Measurements from ENCODE around the gene ERLIN1. TPM values are rescaled to one million over a fixed set of nuclear protein-coding genes. Genes with fewer than 3 reads are reported as not detected.

Gene ERLIN1
- total RNA-seq, 1 experiment from 2014 or later = 21.9 TPM

DNA sequence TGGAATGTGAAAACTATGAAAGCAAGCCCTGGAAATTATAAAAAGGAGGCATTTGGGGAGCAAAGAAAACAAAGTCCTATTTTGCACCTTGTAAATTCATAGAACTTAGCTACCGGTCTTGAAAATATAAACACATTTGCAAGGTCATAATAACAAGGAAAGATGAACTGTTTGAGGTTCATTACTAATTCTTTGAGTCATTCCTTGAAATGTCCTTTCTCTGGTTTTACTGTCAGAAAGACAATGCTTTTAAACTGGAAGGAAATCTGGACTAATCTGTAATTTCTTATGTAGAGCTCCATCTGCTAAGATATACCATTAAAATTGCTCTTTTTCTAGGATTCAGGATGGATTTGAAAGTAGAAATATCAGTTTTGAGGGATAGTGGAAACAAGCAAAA, 1.4 kb downstream of the ERLIN1 start:
- H3K27me3 ChIP-seq (ENCODE audit: control insufficient read depth, insufficient read depth, low read length) = no peaks in the 10 kb centered on the region
- no peak for DNase-seq
- H3K4me3 ChIP-seq (ENCODE audit: insufficient read depth, low read depth, low read length) = peak overlapping the region; percentile 66; the same call in 1 of the 2 replicates
- peaks cover 2% of the 10 kb centered on the region for H3K36me3 ChIP-seq (replicated peaks; ENCODE audit: control insufficient read depth, insufficient read depth, low read length)

DNA sequence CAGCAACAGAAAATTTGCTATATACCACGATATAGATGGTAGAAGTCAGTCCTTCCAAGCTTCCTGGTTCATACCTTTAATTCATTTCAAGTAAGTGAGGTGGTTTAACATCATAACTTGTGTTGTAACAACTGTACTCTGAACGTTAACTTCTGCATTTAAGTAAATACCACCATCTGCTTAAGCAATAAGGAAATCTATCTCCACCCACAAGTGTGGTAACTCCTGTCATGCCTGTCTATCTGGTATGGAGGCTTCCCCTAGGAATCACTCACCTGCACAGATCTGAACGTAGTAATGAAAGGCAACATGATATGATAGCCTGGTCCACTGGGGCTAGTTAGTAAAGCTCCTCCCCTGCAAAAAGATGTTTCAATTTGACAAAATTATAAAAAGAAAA, 2.3 kb downstream of the ERLIN1 start:
- peaks cover 2% of the 10 kb centered on the region for H3K36me3 ChIP-seq (replicated peaks; ENCODE audit: control insufficient read depth, insufficient read depth, low read length)
- H3K27me3 ChIP-seq (ENCODE audit: control insufficient read depth, insufficient read depth, low read length) = no peaks in the 10 kb centered on the region
- H3K4me3 ChIP-seq (ENCODE audit: insufficient read depth, low read depth, low read length) = no peak overlapping the region

DNA sequence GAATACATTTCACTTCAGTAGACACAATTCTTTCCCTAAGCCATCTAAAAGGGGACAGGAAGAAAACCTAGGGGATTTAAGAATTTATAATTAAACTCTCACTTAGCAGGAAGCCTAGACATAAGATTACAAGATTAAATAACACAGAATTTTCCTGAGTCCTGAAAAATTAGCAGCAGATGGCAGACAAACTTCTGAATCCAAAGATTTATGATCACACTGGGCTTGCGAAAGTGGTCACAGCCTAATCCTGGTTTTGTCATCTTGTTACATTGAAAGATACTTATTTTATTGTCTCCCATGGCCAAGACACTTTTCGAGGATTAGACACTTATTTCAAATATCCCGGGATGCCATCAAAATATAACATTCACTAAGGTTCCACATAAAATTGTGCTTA, 2.9 kb downstream of the ERLIN1 start:
- Histone ChIP-seq H3K27me3 (ENCODE audit: control insufficient read depth, insufficient read depth, low read length) (no peaks in the 10 kb centered on the region), H3K36me3 (replicated peaks; ENCODE audit: control insufficient read depth, insufficient read depth, low read length) (peaks cover 2% of the 10 kb centered on the region)
- DNase-seq = no peak

More for the DNA sequence above, 2.3 kb downstream of the ERLIN1 start:
- no peak for DNase-seq

DNA sequence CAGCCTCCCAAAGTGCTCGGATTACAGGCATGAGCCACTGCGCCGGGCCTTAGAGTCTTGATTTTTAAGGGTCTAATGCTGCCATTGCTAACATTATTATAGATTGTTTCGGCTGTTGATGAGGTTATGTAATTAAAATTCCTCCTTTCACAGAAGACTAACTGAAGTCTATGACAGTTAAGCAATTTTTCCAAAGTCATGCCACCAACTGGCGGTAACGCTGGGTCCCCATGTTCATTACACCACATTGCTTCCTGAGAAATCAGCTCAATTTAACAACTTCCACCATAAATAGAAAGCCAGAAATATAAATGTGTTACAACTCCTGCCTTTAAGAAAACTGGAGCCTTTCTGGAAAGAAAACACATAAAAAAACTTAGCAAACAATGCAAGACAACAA, 3.5 kb downstream of the ERLIN1 start:
- H3K36me3 ChIP-seq (replicated peaks; ENCODE audit: control insufficient read depth, insufficient read depth, low read length) = peaks cover 2% of the 10 kb centered on the region
- H3K4me3 ChIP-seq (ENCODE audit: insufficient read depth, low read depth, low read length) = no peak overlapping the region
- no peaks in the 10 kb centered on the region for H3K27me3 ChIP-seq (ENCODE audit: control insufficient read depth, insufficient read depth, low read length)
- DNase-seq = no peak

More for the DNA sequence above, 2.9 kb downstream of the ERLIN1 start:
- H3K4me3 ChIP-seq (ENCODE audit: insufficient read depth, low read depth, low read length) = no peak overlapping the region

DNA sequence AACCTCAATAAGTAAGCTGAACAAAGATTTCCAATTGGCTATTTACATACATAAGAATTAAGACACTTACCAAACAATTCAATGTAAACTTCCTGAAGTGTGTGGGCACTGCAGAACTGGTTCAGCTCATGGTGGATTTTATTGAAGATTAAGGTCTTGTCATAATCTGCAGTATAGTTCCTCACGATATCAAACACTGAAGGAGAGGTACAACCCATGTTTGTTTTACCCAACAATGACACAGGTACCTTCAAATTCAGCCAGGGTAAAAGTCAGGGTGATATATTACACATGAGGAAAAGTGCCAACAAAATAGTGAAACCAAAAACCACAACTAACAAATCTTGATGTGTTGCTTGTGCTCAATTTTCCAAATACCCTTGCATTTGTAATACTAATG, 10.0 kb downstream of the ERLIN1 start:
- H3K4me3 ChIP-seq (ENCODE audit: insufficient read depth, low read depth, low read length) = no peak overlapping the region
- no peaks in the 10 kb centered on the region for H3K27me3 ChIP-seq (ENCODE audit: control insufficient read depth, insufficient read depth, low read length)
- peaks cover 1% of the 10 kb centered on the region for H3K36me3 ChIP-seq (replicated peaks; ENCODE audit: control insufficient read depth, insufficient read depth, low read length)
- no peak for DNase-seq

DNA sequence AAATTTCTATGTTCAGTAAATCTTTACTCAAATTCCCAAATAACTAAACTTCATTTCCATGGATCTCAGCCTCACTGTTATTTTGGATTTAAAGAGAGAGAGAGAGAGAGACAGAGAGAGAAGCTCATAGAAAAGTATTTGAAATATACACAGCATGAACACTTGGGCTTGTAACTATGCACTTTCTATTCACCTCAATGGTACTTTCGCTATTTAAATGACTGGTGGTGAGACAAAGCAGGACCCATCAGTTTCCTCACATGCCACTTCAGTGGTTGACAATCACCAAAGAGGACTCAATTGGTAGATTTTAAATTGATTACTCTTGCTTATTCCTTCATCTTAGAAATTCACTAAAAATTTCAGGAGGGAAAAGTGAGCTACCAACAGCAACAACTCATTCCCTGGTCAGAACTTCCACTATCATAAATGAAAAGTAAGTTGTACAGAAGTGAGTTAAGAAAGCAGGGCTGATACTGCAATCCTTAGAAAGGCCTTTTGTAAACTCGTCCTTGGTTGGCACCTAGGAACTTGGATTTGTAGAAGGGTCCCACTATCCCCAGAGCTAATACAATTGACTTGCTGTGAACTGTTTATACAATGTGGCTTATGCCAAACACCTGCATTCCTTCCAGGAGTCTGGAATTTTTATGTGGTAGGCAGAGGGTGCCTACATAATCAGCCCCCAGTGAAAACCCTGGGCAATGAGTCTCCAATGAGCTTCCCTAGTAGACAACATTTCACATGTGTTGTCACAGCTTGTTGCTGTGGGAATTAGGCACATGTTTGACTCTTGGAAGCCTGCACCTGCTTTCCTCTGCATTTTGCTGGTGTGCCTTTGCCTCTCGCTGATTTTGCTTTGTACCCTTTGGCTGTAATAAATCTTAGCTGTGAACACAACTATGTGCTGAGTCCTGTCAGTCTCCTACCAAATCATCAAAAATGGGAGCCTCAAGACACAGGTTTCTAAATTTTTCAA, 10.8 kb downstream of the ERLIN1 start:
- Histone ChIP-seq H3K4me3 (ENCODE audit: insufficient read depth, low read depth, low read length) (no peak overlapping the region), H3K36me3 (replicated peaks; ENCODE audit: control insufficient read depth, insufficient read depth, low read length) (peaks cover 3% of the 10 kb centered on the region), H3K27me3 (ENCODE audit: control insufficient read depth, insufficient read depth, low read length) (no peaks in the 10 kb centered on the region)
- DNase-seq = no peak

DNA sequence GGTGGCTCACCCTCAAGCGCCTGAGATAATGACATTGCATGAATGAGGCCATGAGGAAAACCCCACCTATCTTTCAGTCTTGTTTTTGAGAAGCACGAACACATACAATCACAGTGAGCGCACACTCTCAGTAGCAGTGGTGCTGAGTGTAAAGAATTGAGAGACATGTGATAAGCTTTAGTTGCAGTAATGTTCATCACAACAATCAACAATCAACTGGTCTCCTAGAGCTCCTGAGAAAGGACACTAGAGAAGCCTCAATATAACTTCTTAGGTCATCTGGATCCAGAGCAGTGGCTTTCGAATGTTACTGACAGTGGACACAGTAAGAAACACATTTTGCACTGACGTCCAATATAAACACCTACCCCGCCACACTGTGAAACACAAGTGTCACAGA, 12.8 kb downstream of the ERLIN1 start:
- Histone ChIP-seq H3K27me3 (ENCODE audit: control insufficient read depth, insufficient read depth, low read length) (no peaks in the 10 kb centered on the region), H3K36me3 (replicated peaks; ENCODE audit: control insufficient read depth, insufficient read depth, low read length) (peaks cover 3% of the 10 kb centered on the region)

DNA sequence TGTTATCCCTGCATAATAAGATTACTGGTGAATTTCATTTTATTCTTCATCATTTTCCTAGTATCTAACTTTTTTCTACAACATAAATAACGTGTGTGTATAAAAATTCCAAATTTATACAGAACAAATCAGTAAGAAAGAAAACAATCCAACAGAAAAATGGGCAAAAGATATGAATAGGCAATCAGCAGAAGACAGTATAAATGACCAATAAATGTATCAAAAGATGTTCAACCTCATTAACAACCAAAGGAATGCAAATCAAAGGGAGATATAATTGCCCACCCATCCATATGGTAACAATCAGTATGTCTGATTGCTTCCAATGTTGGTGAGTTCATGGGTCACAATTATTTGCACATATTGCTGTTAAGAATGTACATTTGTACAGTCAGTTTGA, 13.5 kb downstream of the ERLIN1 start:
- no peak overlapping the region for H3K4me3 ChIP-seq (ENCODE audit: insufficient read depth, low read depth, low read length)
- H3K27me3 ChIP-seq (ENCODE audit: control insufficient read depth, insufficient read depth, low read length) = no peaks in the 10 kb centered on the region
- H3K36me3 ChIP-seq (replicated peaks; ENCODE audit: control insufficient read depth, insufficient read depth, low read length) = peaks cover 3% of the 10 kb centered on the region
- no peak for DNase-seq

More for the DNA sequence above, 12.8 kb downstream of the ERLIN1 start:
- no peak overlapping the region for H3K4me3 ChIP-seq (ENCODE audit: insufficient read depth, low read depth, low read length)
- DNase-seq = no peak

DNA sequence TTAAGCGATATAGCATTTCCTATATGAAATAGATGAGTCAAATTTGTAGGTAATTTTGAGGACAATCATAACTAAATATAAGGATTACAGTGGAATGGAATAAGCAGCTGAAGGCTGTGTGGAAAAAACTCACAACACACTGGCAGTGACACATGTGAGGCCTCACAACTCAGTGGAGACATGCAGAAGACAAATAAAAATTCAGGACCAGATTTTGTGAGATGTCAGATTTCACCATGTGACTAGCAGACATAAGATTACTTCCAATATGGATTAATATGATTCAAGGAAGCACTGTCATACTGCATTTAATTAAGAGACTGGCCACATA, 17.6 kb downstream of the ERLIN1 start:
- Histone ChIP-seq H3K36me3 (replicated peaks; ENCODE audit: control insufficient read depth, insufficient read depth, low read length) (peaks cover 3% of the 10 kb centered on the region; the same call in 1 of the 2 replicates), H3K27me3 (ENCODE audit: control insufficient read depth, insufficient read depth, low read length) (no peaks in the 10 kb centered on the region), H3K4me3 (ENCODE audit: insufficient read depth, low read depth, low read length) (no peak overlapping the region)
- DNase-seq = no peak

DNA sequence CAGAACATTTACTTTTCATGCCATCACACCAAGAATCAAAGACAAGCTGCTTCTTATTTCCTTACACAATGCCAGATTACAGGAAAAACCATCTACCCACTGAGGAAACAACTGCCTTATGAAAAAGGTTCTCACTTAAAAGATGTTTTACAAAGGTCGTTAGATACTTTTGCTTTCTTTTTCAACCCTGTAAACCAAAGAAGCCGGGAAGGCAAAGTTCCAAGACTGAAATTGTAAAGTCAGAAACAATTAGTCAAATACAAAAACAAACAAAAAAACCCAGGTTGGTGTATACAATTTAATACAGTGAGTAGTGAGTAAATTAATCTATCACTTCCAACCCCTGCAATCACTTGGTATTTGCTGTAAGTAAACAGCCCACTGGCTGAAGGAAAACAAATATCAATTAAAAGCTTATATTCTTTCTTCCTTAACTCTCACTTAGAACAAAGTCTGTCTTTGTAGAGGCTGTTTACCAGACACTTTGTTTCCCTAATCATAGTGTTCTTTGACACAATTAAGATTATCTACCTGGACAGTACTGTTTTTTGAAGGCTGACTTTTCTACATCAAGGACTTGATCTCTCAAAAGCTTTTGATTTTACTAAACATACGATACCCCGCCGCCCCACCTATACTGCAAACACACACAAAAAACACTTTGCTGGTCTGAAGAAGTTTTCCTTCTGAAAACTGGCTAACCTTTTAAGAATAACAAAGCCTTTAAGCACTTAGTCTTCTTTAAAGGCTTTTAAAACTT, 18.1 kb downstream of the ERLIN1 start:
- no peak overlapping the region for H3K4me3 ChIP-seq (ENCODE audit: insufficient read depth, low read depth, low read length)
- 0 out of 2 replicates have a peak, but pooled peaks cover 3% of the 10 kb centered on the region for H3K36me3 ChIP-seq (replicated peaks; ENCODE audit: control insufficient read depth, insufficient read depth, low read length)
- H3K27me3 ChIP-seq (ENCODE audit: control insufficient read depth, insufficient read depth, low read length) = no peaks in the 10 kb centered on the region
- no peak for DNase-seq

DNA sequence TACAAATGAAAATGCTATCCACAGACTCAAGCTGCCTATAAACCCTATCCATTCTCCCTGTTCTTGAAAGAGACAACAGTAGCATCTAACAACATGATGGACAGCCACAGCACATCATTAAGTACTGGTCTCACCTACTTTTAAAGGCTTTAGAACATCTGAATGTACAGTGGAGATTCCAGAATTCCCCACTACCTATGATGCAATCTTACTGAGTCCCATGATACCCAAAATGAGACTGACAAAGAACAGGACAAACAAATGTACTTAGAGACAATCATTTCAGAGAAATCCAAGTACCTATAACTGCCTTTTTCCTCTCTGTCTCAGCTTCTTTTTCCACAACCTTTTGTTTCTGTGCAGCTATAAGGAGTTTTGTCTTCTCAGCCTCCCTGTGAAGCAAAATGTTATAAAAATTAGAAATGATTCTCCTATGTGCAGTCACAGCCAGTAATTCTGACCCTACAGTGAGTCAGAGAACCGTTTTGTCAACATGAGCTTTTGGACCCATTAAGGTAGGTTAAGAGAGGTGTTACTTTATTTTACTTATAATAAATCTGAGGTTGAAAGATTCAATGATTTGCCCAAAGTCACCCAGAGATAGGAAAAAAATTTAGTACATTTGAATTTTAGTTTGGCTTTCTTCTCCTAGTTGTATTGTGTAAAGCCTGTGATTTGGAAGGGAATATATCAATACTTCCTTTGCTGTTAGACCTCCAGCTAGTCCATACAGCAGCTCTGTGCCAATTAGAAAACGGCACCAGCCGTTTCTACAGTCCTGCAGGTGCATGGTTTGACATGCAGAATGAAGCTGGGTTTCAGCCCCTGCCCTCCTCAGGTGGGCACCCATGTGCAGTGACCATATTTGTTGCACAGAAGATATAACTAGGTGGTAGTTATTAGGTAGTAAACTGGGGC, 21.9 kb downstream of the ERLIN1 start:
- no peak overlapping the region for H3K4me3 ChIP-seq (ENCODE audit: insufficient read depth, low read depth, low read length)
- H3K36me3 ChIP-seq (replicated peaks; ENCODE audit: control insufficient read depth, insufficient read depth, low read length) = 0 out of 2 replicates have a peak, but pooled peaks cover 1% of the 10 kb centered on the region
- no peaks in the 10 kb centered on the region for H3K27me3 ChIP-seq (ENCODE audit: control insufficient read depth, insufficient read depth, low read length)
- no peak for DNase-seq

DNA sequence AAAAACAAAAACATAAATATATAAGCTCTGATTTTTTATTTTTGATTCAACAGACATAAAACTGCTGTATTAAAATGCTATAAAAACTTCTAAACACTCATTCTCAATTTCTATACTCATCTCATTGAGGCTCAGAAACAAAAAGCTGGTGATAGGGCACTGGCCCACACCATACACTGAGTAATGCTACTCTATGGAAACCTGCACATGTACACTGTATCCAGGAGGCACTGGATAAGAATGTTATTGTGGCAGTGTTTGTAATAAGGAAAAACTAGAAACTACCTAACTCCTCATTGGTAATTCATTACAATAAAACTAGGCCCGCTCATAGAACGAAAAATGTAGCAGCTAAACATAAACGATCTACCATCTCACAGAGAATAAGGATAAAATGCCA, 23.1 kb downstream of the ERLIN1 start:
- DNase-seq = no peak
- 0 out of 2 replicates have a peak, but pooled peaks cover 1% of the 10 kb centered on the region for H3K36me3 ChIP-seq (replicated peaks; ENCODE audit: control insufficient read depth, insufficient read depth, low read length)
- no peaks in the 10 kb centered on the region for H3K27me3 ChIP-seq (ENCODE audit: control insufficient read depth, insufficient read depth, low read length)
- H3K4me3 ChIP-seq (ENCODE audit: insufficient read depth, low read depth, low read length) = no peak overlapping the region

DNA sequence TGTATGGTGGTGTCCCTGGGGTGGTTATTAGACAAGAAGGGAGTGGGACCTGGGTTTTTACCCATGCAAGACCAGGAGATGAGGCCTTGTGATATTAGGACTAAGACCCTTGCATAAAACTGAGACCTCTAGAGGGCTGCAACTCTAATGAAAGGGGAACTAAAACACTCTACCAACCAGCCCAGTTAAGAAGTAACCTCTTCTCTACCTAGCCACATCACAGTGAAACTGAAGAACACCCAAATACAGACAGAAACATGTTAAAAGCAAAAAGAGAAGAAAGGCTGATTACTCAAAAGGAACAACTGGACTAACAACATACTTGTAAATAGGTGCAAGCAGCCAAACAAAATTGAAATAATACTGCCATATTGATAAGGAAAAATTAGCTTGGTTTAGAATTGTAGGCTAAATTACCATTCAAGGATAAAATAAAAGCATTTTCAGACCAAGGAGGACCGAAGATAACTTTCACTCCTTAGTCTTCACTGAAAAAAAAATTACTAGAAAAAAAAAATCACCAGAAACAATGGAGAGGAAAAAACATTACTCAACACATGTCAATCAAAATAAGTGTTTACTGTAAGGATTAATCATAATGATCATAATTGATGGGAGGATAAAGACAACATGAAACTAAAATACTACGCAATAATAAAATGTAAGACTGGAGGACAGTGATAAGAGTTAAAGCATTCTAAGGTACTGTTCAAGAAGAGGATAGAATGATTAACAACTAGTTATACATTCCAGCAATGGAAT, 27.6 kb downstream of the ERLIN1 start:
- no peaks in the 10 kb centered on the region for H3K27me3 ChIP-seq (ENCODE audit: control insufficient read depth, insufficient read depth, low read length)
- DNase-seq = no peak
- peaks cover 2% of the 10 kb centered on the region; the same call in 1 of the 2 replicates for H3K36me3 ChIP-seq (replicated peaks; ENCODE audit: control insufficient read depth, insufficient read depth, low read length)
- H3K4me3 ChIP-seq (ENCODE audit: insufficient read depth, low read depth, low read length) = no peak overlapping the region

Data from H7 (cell line).